Esophagus muscularis mucosa (tissue), 4 donors: ENCODE data around the gene PTPRU. TPM values are rescaled to one million over a fixed set of nuclear protein-coding genes. Genes with fewer than 3 reads are reported as not detected.

Source experiments
- DNase-seq: peaks from one replicate; pipeline ENCODE4 v3.0.0-alpha.2; 2017; ENCODE audit errors: extremely low spot score
- H3K27ac ChIP-seq, 4 donors: fragments of 200-600 bp; sonication (generic); replicated peaks in 1 of 4; 1 replicate in 3 of 4; 2 replicates in 1 of 4; pipeline ENCODE4 v1.5.1; 2016 to 2019; ENCODE audit warnings: mild to moderate bottlenecking in 1 of 4
- H3K27me3 ChIP-seq, 4 donors: fragments of 200-600 bp; sonication (generic); one replicate each; pipeline versions ENCODE4 v1.5.1 to v1.6.0; 2016 to 2019
- H3K36me3 ChIP-seq, 4 donors: fragments of 200-600 bp; sonication (generic); one replicate each; pipeline ENCODE4 v1.5.1; 2016 to 2019
- H3K4me1 ChIP-seq, 4 donors: fragments of 200-600 bp; sonication (generic); one replicate each; pipeline ENCODE4 v1.5.1; 2016 to 2019
- H3K4me3 ChIP-seq, 4 donors: fragments of 200-600 bp; sonication (generic); 1 replicate in 2 of 4; 2 replicates in 2 of 4; pipeline ENCODE4 v1.5.1; 2016 to 2019; ENCODE audit warnings: mild to moderate bottlenecking in 4 of 4, moderate library complexity in 1 of 4
- H3K9me3 ChIP-seq, 4 donors: fragments of 200-600 bp; sonication (generic); 1 replicate in 3 of 4; 2 replicates in 1 of 4; pipeline ENCODE4 v1.5.1; 2016 to 2019
- CTCF ChIP-seq, 3 experiments: fragments of 200-600 bp in 2 of 3; fragments of 450-650 bp in 1 of 3; sonication (generic) in 2 of 3; IDR thresholded peaks; one replicate each; pipeline ENCODE4 v1.5.1; 2017 to 2019; ENCODE audit warnings: antibody characterized with exemption in 3 of 3, mild to moderate bottlenecking in 2 of 3, moderate library complexity in 1 of 3
- EP300 ChIP-seq: sonication (generic); formaldehyde crosslinking; IDR thresholded peaks from one replicate; pipeline ENCODE4 v1.6.1; 2017; ENCODE audit warnings: antibody characterized with exemption
- POLR2A ChIP-seq: fragments of 450-650 bp; IDR thresholded peaks from one replicate; pipeline ENCODE4 v1.6.1; 2017; ENCODE audit warnings: antibody characterized with exemption, moderate library complexity, mild to moderate bottlenecking, low read depth
- POLR2AphosphoS5 ChIP-seq, 2 donors: sonication (generic); formaldehyde crosslinking; IDR thresholded peaks; one replicate each; pipeline ENCODE4 v1.6.1; 2017; ENCODE audit warnings: antibody characterized with exemption in 2 of 2
- WGBS: methylation state at CpG from one replicate; pipeline ENCODE4 v1.1.5; 2018; 5-methylcytosine and 5-hydroxymethylcytosine counted together
- intact Hi-C: fragments of 100-400 bp; cut with DNase I; formaldehyde crosslinking; loops from one replicate; pipeline ENCODE4 v1.15.1; 2023
- total RNA-seq, 4 donors: library from RNA; depleted of rRNA; stranded (reverse); fragments of >200 nt; gene quantifications; one replicate each; pipeline versions ENCODE4 v1.1.0 to v1.2.1, GENCODE V29; 2016

PTPRU gene
- total RNA-seq, 4 donors from 2014 or later: 19.5 to 32.7 (median 27.5) TPM

- Histone ChIP-seq H3K9me3 (no peaks in the 10 kb centered on the region), H3K4me3 (no peak overlapping the region), H3K27ac (no peak overlapping the region), H3K4me1 (no peaks in the 10 kb centered on the region), H3K36me3 (no peaks in the 10 kb centered on the region), H3K27me3 (no peaks in the 10 kb centered on the region)
- no peak for DNase-seq
- WGBS: 71% methylated on average over 2 of the region's 2 CpGs
- intact Hi-C loops: no loop called here
- TF ChIP-seq EP300 (no peak), POLR2A (no peak), POLR2AphosphoS5 (IDR thresholded peaks at IDR 0.05) (no peak), CTCF (IDR thresholded peaks at IDR 0.05) (no peak)
Observed at GRCh38 chr1:29248409-29248808, 12.1 kb downstream of the PTPRU start.

- Histone ChIP-seq H3K4me3 (no peak overlapping the region), H3K4me1 (no peaks in the 10 kb centered on the region), H3K27ac (no peak overlapping the region), H3K36me3 (no peaks in the 10 kb centered on the region), H3K27me3 (no peaks in the 10 kb centered on the region), H3K9me3 (no peaks in the 10 kb centered on the region)
- intact Hi-C loops: no loop called here
- WGBS: 72% methylated on average over 4 of the region's 8 CpGs
- DNase-seq: no peak
- TF ChIP-seq POLR2AphosphoS5 (IDR thresholded peaks at IDR 0.05) (no peak), EP300 (no peak), POLR2A (no peak), CTCF (IDR thresholded peaks at IDR 0.05) (no peak)
Observed at GRCh38 chr1:29249170-29249691, 12.9 kb downstream of the PTPRU start.

GRCh38 chr1:29249951-29250581, 13.7 kb downstream of the PTPRU start:
- Histone ChIP-seq H3K27me3 (peaks cover 0 to 2% (median 0%) of the 10 kb centered on the region in 4 donors), H3K36me3 (no peaks in the 10 kb centered on the region), H3K9me3 (no peaks in the 10 kb centered on the region), H3K4me3 (no peak overlapping the region), H3K4me1 (no peaks in the 10 kb centered on the region), H3K27ac (no peak overlapping the region)
- TF ChIP-seq POLR2AphosphoS5 (IDR thresholded peaks at IDR 0.05) (no peak), CTCF (IDR thresholded peaks at IDR 0.05) (no peak), POLR2A (no peak), EP300 (no peak)
- intact Hi-C loops: no loop called here
- DNase-seq: no peak
- WGBS: 100% methylated on average over 2 of the region's 2 CpGs

- Histone ChIP-seq H3K27ac (no peak overlapping the region), H3K4me3 (no peak overlapping the region), H3K9me3 (no peaks in the 10 kb centered on the region), H3K4me1 (no peaks in the 10 kb centered on the region), H3K36me3 (no peaks in the 10 kb centered on the region), H3K27me3 (peaks cover 0 to 4% (median 0%) of the 10 kb centered on the region in 4 donors)
- 95% methylated on average over 5 of the region's 8 CpGs for WGBS
- DNase-seq: no peak
- intact Hi-C loops: no loop called here
- TF ChIP-seq CTCF (IDR thresholded peaks at IDR 0.05) (no peak), POLR2A (no peak), EP300 (no peak), POLR2AphosphoS5 (IDR thresholded peaks at IDR 0.05) (no peak)
Observed at GRCh38 chr1:29251164-29252124, 15.1 kb downstream of the PTPRU start.
